ACC112 (cell line): ENCODE measurements around the gene TCF7L2.

ENCODE experiments used
- H2AFZ ChIP-seq: fragments of 200-600 bp; sonication (generic); one replicate; pipeline ENCODE4 v1.6.0; 2017; ENCODE audit warnings: antibody characterized with exemption, low read length; ENCODE audit not compliant: unreplicated experiment
- H3K27ac ChIP-seq: fragments of 200-600 bp; sonication (generic); 2 replicates; pipeline ENCODE4 v1.5.1; 2014; ENCODE audit warnings: low read depth, mild to moderate bottlenecking, antibody characterized with exemption, low read length, moderate library complexity
- H3K27me3 ChIP-seq: fragments of 200-600 bp; sonication (generic); 2 replicates; pipeline ENCODE4 v1.6.1; 2014; ENCODE audit warnings: mild to moderate bottlenecking, antibody characterized with exemption, low read length, moderate library complexity, mixed read lengths; ENCODE audit not compliant: insufficient read depth
- H3K36me3 ChIP-seq: fragments of 200-600 bp; sonication (generic); 2 replicates; pipeline ENCODE4 v1.6.1; 2016; ENCODE audit warnings: mild to moderate bottlenecking, antibody characterized with exemption, low read length, moderate library complexity, mixed read lengths; ENCODE audit not compliant: insufficient read depth
- H3K4me1 ChIP-seq: fragments of 200-600 bp; sonication (generic); one replicate; pipeline ENCODE4 v1.6.1; 2016; ENCODE audit warnings: low read length, mixed read lengths; ENCODE audit not compliant: insufficient read depth, unreplicated experiment, control insufficient read depth
- H3K4me3 ChIP-seq: fragments of 200-600 bp; sonication (generic); 2 replicates; pipeline ENCODE4 v1.5.1; 2014; ENCODE audit warnings: mild to moderate bottlenecking, low read depth, low read length
- H3K79me2 ChIP-seq: fragments of 200-600 bp; sonication (generic); one replicate; pipeline ENCODE4 v1.6.0; 2016; ENCODE audit warnings: low read length; ENCODE audit not compliant: control insufficient read depth, unreplicated experiment, insufficient read depth

Gene TCF7L2

GRCh38 chr10:113168584-113168983, 218.5 kb downstream of the TCF7L2 start:
- H3K79me2 ChIP-seq: no peaks in the 10 kb centered on the region
- H3K27ac ChIP-seq: no peak overlapping the region

GRCh38 chr10:113169111-113169510, 219.1 kb downstream of the TCF7L2 start:
- no peaks in the 10 kb centered on the region for H3K4me1 ChIP-seq
- no peak overlapping the region for H3K27ac ChIP-seq

More at GRCh38 chr10:113168584-113168983, 218.5 kb downstream of the TCF7L2 start:
- Histone ChIP-seq H2AFZ (no peak overlapping the region), H3K4me1 (no peaks in the 10 kb centered on the region), H3K27me3 (no peaks in the 10 kb centered on the region), H3K4me3 (no peak overlapping the region), H3K36me3 (0 out of 2 replicates have a peak, but pooled peaks cover 3% of the 10 kb centered on the region)

DNA sequence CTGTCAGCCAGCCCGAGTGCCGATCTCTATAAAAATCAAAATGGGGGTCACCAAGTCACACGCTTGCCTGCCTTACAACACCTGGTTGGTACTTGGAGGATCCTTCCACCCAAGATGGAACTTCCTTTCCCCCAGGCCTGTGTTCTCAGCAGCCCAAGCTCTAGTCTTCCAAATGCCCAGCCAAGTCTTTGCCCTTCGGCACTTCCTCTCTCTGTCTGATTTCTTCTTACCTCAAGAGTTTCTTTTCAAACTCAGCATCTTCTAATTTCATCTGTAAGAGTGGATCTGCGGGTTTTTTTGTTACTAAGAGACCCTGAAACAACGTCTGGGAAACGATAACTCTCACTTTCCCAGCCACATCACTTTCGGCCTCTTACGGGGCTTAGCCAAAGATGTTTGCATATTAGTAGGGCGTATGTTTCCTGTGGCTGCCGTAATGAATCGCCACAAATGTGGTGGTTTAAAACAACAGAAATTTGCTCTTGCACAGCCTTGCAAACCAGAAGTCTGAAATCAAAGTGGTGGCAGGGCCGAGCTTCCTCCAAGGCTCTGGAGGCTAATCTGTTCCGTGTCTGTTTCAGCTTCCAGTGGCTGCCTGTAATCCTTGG, 219.9 kb downstream of the TCF7L2 start:
- Histone ChIP-seq H3K4me1 (no peaks in the 10 kb centered on the region), H3K79me2 (no peaks in the 10 kb centered on the region), H2AFZ (no peak overlapping the region), H3K4me3 (no peak overlapping the region), H3K27me3 (no peaks in the 10 kb centered on the region), H3K36me3 (0 out of 2 replicates have a peak, but pooled peaks cover 3% of the 10 kb centered on the region), H3K27ac (no peak overlapping the region)

More at GRCh38 chr10:113169111-113169510, 219.1 kb downstream of the TCF7L2 start:
- no peaks in the 10 kb centered on the region for H3K79me2 ChIP-seq
- no peak overlapping the region for H3K4me3 ChIP-seq
- no peaks in the 10 kb centered on the region for H3K27me3 ChIP-seq
- 0 out of 2 replicates have a peak, but pooled peaks cover 3% of the 10 kb centered on the region for H3K36me3 ChIP-seq
- no peak overlapping the region for H2AFZ ChIP-seq

- H3K27me3 ChIP-seq: no peaks in the 10 kb centered on the region
These were observed 221.6 kb downstream of the TCF7L2 start for GRCh38 chr10:113171662-113172061.

DNA sequence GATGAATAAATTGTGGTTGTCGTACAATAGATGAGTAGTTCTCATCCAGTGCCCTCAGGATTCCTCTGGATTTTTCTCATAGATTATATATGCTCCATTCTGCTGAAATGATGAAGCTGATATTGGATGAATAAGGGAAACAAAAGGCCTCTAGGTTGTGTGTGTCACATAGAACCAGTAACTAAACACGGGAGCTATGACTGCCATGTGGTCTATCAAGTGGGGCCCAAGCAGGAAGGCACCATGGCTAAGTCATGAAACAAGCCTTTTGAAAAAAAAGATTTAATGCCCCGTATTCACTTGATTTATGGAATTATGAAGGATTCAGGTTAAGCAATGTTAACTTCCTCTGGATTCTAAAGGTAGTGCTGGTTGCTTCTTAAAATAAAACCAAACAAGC, 225.1 kb downstream of the TCF7L2 start:
- H3K36me3 ChIP-seq: no peaks in the 10 kb centered on the region
- H2AFZ ChIP-seq: no peak overlapping the region
- H3K27ac ChIP-seq: no peak overlapping the region
- no peak overlapping the region for H3K4me3 ChIP-seq
- H3K79me2 ChIP-seq: no peaks in the 10 kb centered on the region
- H3K27me3 ChIP-seq: no peaks in the 10 kb centered on the region
- H3K4me1 ChIP-seq: no peaks in the 10 kb centered on the region

More at GRCh38 chr10:113171662-113172061, 221.6 kb downstream of the TCF7L2 start:
- Histone ChIP-seq H3K4me1 (no peaks in the 10 kb centered on the region), H3K4me3 (no peak overlapping the region), H3K36me3 (no peaks in the 10 kb centered on the region), H2AFZ (no peak overlapping the region), H3K27ac (no peak overlapping the region), H3K79me2 (no peaks in the 10 kb centered on the region)

GRCh38 chr10:113175756-113176651, 226.0 kb downstream of the TCF7L2 start:
- no peak overlapping the region for H2AFZ ChIP-seq

DNA sequence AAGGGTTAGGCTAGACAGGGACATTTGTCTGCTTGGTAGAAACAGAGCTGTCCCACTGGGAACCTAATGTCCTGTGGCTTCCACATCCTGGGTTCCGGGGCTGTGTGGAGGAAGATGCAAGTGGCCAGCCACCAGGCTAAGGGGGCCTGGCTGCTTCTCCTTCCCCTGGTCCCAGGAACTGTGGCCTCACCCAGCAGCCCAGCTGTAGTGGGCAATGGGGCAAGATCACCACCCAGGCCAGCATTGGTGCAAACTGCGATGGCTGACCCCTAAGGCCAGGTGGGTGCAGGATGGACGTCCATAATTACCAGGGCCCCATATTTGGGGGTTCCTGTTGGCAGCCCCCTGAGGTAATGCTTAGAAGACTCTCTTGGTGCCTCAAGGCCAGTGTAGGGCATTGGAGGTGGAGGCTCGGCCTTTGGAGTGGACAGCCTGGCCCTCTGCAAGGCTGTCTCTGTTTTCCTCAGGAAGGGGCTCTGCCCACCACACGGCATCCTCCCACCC, 226.7 kb downstream of the TCF7L2 start:
- no peak overlapping the region for H3K27ac ChIP-seq
- H3K4me1 ChIP-seq: no peaks in the 10 kb centered on the region
- no peaks in the 10 kb centered on the region for H3K36me3 ChIP-seq
- no peaks in the 10 kb centered on the region for H3K27me3 ChIP-seq
- H3K4me3 ChIP-seq: no peak overlapping the region
- H3K79me2 ChIP-seq: no peaks in the 10 kb centered on the region
- no peak overlapping the region for H2AFZ ChIP-seq

More at GRCh38 chr10:113175756-113176651, 226.0 kb downstream of the TCF7L2 start:
- no peak overlapping the region for H3K4me3 ChIP-seq
- no peak overlapping the region for H3K27ac ChIP-seq
- no peaks in the 10 kb centered on the region for H3K36me3 ChIP-seq
- H3K27me3 ChIP-seq: no peaks in the 10 kb centered on the region
- H3K79me2 ChIP-seq: no peaks in the 10 kb centered on the region
- no peaks in the 10 kb centered on the region for H3K4me1 ChIP-seq

DNA sequence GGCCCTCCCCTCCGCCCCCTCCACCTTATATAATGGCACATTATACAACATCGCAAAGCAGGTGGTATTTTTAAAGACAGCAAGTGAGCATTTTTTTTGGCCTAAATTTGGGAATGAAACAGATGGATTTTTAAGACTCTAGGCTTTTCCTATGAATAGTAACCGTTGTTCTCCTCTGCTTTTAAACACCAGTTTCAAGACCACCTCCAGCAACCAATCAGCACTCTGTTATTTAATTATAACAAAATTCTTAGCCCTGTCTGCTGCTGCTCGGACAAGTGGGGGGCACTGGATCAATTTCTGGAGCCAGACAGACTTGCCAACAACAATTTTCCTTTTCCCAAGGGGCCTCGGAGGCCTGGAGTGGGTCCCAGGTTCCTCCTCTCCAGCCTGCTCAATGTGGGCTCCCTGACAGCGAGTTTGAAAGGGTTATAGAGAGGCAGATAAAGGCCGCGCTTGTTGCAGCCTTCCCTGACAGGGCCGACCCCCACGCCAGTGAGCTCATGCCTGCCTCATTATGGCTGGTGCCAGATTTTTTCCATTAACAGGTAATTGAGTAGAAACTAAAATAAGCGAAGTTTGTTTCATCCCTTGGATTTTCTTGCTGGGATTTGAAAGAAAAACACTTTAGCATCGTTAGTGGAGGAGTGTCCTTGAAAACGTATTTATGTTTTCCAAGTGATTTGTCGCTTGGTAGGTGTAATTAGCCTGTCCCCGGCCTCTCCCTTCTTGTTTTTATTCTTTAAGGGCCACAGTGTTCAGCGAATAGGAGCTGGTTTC, 227.3 kb downstream of the TCF7L2 start:
- H3K4me1 ChIP-seq: no peaks in the 10 kb centered on the region
- no peak overlapping the region for H3K4me3 ChIP-seq
- H3K79me2 ChIP-seq: no peaks in the 10 kb centered on the region
- no peak overlapping the region for H2AFZ ChIP-seq
- no peaks in the 10 kb centered on the region for H3K36me3 ChIP-seq
- no peak overlapping the region for H3K27ac ChIP-seq
- no peaks in the 10 kb centered on the region for H3K27me3 ChIP-seq

- Histone ChIP-seq H2AFZ (no peak overlapping the region), H3K36me3 (no peaks in the 10 kb centered on the region), H3K4me1 (no peaks in the 10 kb centered on the region), H3K4me3 (no peak overlapping the region), H3K27me3 (no peaks in the 10 kb centered on the region), H3K79me2 (no peaks in the 10 kb centered on the region), H3K27ac (no peak overlapping the region)
These were observed 227.9 kb downstream of the TCF7L2 start for GRCh38 chr10:113177936-113178335.

DNA sequence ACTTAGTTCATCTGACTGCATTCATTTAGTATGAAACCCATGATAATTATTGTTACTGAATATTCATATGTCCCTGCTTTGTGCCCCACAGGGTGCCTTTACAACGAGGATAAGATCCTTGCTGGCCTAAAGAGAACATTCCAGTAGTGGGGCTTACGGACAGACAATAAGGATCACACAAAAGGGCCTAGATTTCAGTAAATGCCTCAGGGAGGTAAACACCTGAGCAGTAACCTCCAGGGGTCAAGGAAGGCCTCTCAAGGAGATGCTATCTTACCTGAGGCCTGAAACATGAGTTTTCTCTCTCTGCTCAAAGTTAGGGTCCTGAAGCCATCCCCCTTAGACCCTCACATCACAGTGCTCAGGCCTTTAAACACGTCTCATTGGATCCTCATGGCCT, 228.7 kb downstream of the TCF7L2 start:
- Histone ChIP-seq H3K79me2 (no peaks in the 10 kb centered on the region), H3K4me1 (no peaks in the 10 kb centered on the region), H3K4me3 (no peak overlapping the region), H2AFZ (no peak overlapping the region), H3K27ac (no peak overlapping the region), H3K27me3 (no peaks in the 10 kb centered on the region), H3K36me3 (no peaks in the 10 kb centered on the region)
